HepG2 (cell line): ENCODE measurements around the gene SMARCA4. TPM values are rescaled to one million over a fixed set of nuclear protein-coding genes. Genes with fewer than 3 reads are reported as not detected.

ENCODE experiments used
- AGO2 ChIP-seq: fragments of 200-400 bp; formaldehyde crosslinking; optimal IDR thresholded peaks from 2 replicates; pipeline ENCODE3; 2017; ENCODE audit warnings: mild to moderate bottlenecking, low read depth, low read length, moderate library complexity
- ARID2 ChIP-seq: sonication (generic); formaldehyde crosslinking; IDR thresholded peaks from 2 replicates; pipeline ENCODE4 v1.8.1; 2022; ENCODE audit warnings: mild to moderate bottlenecking, missing genetic modification reagents, borderline replicate concordance
- ARNT2 ChIP-seq: sonication (generic); formaldehyde crosslinking; IDR thresholded peaks from 2 replicates; pipeline ENCODE4 v1.8.0; 2022; ENCODE audit warnings: mild to moderate bottlenecking, low read depth, missing genetic modification reagents, moderate library complexity
- DBP ChIP-seq: sonication (generic); formaldehyde crosslinking; IDR thresholded peaks from 2 replicates; pipeline ENCODE4 v1.4.0; 2020; ENCODE audit warnings: missing genetic modification reagents; ENCODE audit errors: not compliant biosample characterization
- ETV5 ChIP-seq: IDR thresholded peaks from 2 replicates; pipeline ENCODE4 v1.6.1; 2018; ENCODE audit warnings: missing biosample characterization, missing genetic modification reagents, inconsistent platforms, borderline replicate concordance
- FOXP1 ChIP-seq, 2 experiments: fragments of 450-650 bp in 1 of 2; IDR thresholded peaks; 2 replicates each; pipeline ENCODE4 v1.6.1; 2017 to 2018; ENCODE audit warnings: antibody characterized with exemption in 1 of 2
- HNRNPH1 ChIP-seq: fragments of 200-400 bp; formaldehyde crosslinking; optimal IDR thresholded peaks from 2 replicates; pipeline ENCODE3; 2017; ENCODE audit warnings: mild to moderate bottlenecking, low read depth, low read length
- HNRNPLL ChIP-seq: fragments of 200-400 bp; formaldehyde crosslinking; IDR thresholded peaks from 2 replicates; pipeline ENCODE4 v1.6.1; 2017; ENCODE audit warnings: mild to moderate bottlenecking, low read depth, low read length; ENCODE audit not compliant: poor library complexity, severe bottlenecking
- MEIS2 ChIP-seq: sonication (generic); formaldehyde crosslinking; IDR thresholded peaks from 2 replicates; pipeline ENCODE4 v1.9.0; 2021; ENCODE audit warnings: mild to moderate bottlenecking, missing genetic modification reagents
- NR2C2 ChIP-seq: sonication (generic); formaldehyde crosslinking; IDR thresholded peaks from 2 replicates; pipeline ENCODE4 v1.4.0; 2020; ENCODE audit warnings: missing genetic modification reagents, mild to moderate bottlenecking, moderate library complexity, borderline replicate concordance
- PHF21A ChIP-seq: sonication (generic); formaldehyde crosslinking; IDR thresholded peaks from 2 replicates; pipeline ENCODE4 v1.5.0; 2020; ENCODE audit warnings: mild to moderate bottlenecking, missing genetic modification reagents
- PHF8 ChIP-seq: sonication (generic); formaldehyde crosslinking; IDR thresholded peaks from 2 replicates; pipeline ENCODE4 v1.5.0; 2020; ENCODE audit warnings: missing genetic modification reagents
- POLR2AphosphoS5 ChIP-seq: IDR thresholded peaks from 2 replicates; pipeline ENCODE4 v1.6.1; 2012; ENCODE audit warnings: low read depth, low read length
- SMAD3 ChIP-seq: sonication (generic); formaldehyde crosslinking; IDR thresholded peaks from 2 replicates; pipeline ENCODE4 v1.4.0; 2020; ENCODE audit warnings: missing genetic modification reagents
- XRCC5 ChIP-seq: fragments of 200-400 bp; formaldehyde crosslinking; optimal IDR thresholded peaks from 2 replicates; pipeline ENCODE3; 2017; ENCODE audit warnings: mild to moderate bottlenecking, low read length
- ZMYM2 ChIP-seq: sonication (generic); formaldehyde crosslinking; IDR thresholded peaks from 2 replicates; pipeline ENCODE4 v1.8.0; 2022; ENCODE audit warnings: mild to moderate bottlenecking, missing genetic modification reagents
- ZNF124 ChIP-seq: sonication (generic); formaldehyde crosslinking; IDR thresholded peaks from 2 replicates; pipeline ENCODE4 v1.4.0; 2020; ENCODE audit warnings: missing genetic modification reagents
- ZNF431 ChIP-seq: sonication (generic); formaldehyde crosslinking; IDR thresholded peaks from 2 replicates; pipeline ENCODE4 v1.9.0; 2022; ENCODE audit warnings: missing genetic modification reagents, low read depth, mild to moderate bottlenecking, borderline replicate concordance
- ZNF556 ChIP-seq: sonication (generic); formaldehyde crosslinking; IDR thresholded peaks from 2 replicates; pipeline ENCODE4 v1.4.0; 2020; ENCODE audit warnings: mild to moderate bottlenecking, missing genetic modification reagents, borderline replicate concordance
- ZNF776 ChIP-seq: sonication (generic); formaldehyde crosslinking; IDR thresholded peaks from 2 replicates; pipeline ENCODE4 v1.4.0; 2020; ENCODE audit warnings: mild to moderate bottlenecking, missing genetic modification reagents
- ZNF800 ChIP-seq: sonication (generic); formaldehyde crosslinking; IDR thresholded peaks from 2 replicates; pipeline ENCODE4 v1.4.0; 2020; ENCODE audit warnings: missing genetic modification reagents
- ZNF878 ChIP-seq: sonication (generic); formaldehyde crosslinking; IDR thresholded peaks from 2 replicates; pipeline ENCODE4 v1.8.1; 2023; ENCODE audit warnings: mild to moderate bottlenecking, missing genetic modification reagents, moderate library complexity
- polyA plus RNA-seq, 8 experiments: library from polyadenylated mRNA; depleted of rRNA in 3 of 8; stranded (reverse) in 7 of 8; unstranded in 1 of 8; fragments of >200 nt; fragmentation: Illumina TruSeq in 4 of 8; extraction: Trizol in 4 of 8; gene quantifications; 2 replicates each; pipeline versions ENCODE4 v1.2.1 to v1.2.3, GENCODE V29; 2011 to 2016; ENCODE audit warnings: low read depth in 4 of 8, missing spikeins in 1 of 8, mixed read lengths in 1 of 8; ENCODE audit not compliant: insufficient read depth in 1 of 8
- total RNA-seq, 5 experiments: library from RNA; depleted of rRNA; stranded (reverse); fragments of >200 nt; fragmentation: Illumina TruSeq; extraction: Trizol; gene quantifications; 2 replicates each; pipeline ENCODE4 v1.2.3, GENCODE V29; 2016; ENCODE audit warnings: low read depth in 1 of 5
- TF ChIP-seq, protein P1 (sequence below): sonication (generic); formaldehyde crosslinking; IDR thresholded peaks from 2 replicates; pipeline ENCODE4; 2020; ENCODE audit warnings: missing genetic modification reagents, mild to moderate bottlenecking, borderline replicate concordance

SMARCA4 gene
- total and polyA plus RNA-seq, 2 of the 13 experiments (the other 11 are each of a cell fraction or from before 2014, with no cell fraction given) = 25.4 to 45.9 TPM

DNA sequence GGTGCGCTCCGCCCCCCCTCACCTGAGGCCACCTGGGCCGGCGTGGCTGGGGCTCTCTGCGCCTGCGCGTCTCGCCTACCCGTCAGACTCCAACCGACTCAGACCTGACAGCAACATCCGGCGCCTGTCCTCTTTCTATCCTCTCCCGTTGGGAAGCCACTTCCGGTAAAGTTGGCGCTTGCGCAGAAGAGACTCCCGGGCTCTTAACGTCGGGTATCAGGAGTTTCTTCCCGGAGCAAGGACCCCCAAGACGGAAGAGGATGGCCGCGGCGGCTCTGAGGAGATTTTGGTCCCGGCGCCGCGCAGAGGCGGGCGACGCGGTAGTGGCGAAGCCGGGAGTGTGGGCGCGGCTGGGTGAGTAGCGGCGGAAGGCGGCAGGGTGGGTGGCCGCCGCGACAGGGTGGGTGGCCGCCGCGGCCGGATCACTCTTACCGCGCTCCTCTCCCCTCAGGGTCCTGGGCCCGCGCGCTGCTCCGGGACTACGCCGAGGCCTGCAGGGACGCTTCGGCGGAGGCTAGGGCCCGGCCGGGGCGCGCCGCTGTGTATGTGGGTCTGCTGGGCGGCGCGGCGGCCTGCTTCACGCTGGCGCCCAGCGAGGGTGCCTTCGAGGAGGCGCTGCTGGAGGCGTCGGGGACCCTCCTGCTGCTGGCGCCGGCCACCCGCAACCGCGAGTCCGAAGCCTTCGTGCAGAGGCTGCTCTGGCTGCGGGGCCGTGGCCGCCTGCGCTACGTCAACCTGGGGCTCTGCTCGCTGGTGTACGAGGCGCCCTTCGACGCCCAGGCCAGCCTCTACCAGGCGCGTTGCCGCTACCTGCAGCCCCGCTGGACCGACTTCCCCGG lies 32.0 kb upstream of the SMARCA4 start, which contains the start of the genes TIMM29 and YIPF2 (continued):
- TF ChIP-seq ZNF800 (CRISPR knock-in tag) (peak; percentile 54; the same call in 1 of the 2 replicates), HNRNPH1 (no peak), XRCC5 (peak; percentile 98), ZNF124 (CRISPR knock-in tag) (peak; percentile 46; the same call in 1 of the 2 replicates), ZMYM2 (CRISPR knock-in tag) (0 out of 2 replicates have a peak, but pooled peaks have one; percentile 9), SMAD3 (CRISPR knock-in tag) (peak; percentile 91), ZNF776 (CRISPR knock-in tag) (peak; percentile 53; the same call in 1 of the 2 replicates), ARNT2 (CRISPR knock-in tag) (peak; percentile 78), ZNF556 (CRISPR knock-in tag) (peak; percentile 86; the same call in 1 of the 2 replicates), ARID2 (CRISPR knock-in tag) (0 out of 2 replicates have a peak, but pooled peaks have one; percentile 66), MEIS2 (peak; percentile 83), DBP (peak; percentile 14), NR2C2 (CRISPR knock-in tag) (peak; percentile 70; the same call in 1 of the 2 replicates), ZNF878 (CRISPR knock-in tag) (peak; percentile 61; the same call in 1 of the 2 replicates), ETV5 (CRISPR knock-in tag) (peak; percentile 61; the same call in 1 of the 2 replicates), PHF8 (peak; percentile 93), POLR2AphosphoS5 (peak; percentile 77), FOXP1 (IDR thresholded peaks at IDR 0.05) (no peak), FOXP1 (CRISPR knock-in tag; IDR thresholded peaks at IDR 0.05) (no peak), AGO2 (peak; percentile 44), PHF21A (CRISPR knock-in tag) (peak; percentile 59; the same call in 1 of the 2 replicates), ZNF431 (CRISPR knock-in tag) (peak; percentile 60; the same call in 1 of the 2 replicates), HNRNPLL (peak; percentile 47)
- TF ChIP-seq, protein P1, sequence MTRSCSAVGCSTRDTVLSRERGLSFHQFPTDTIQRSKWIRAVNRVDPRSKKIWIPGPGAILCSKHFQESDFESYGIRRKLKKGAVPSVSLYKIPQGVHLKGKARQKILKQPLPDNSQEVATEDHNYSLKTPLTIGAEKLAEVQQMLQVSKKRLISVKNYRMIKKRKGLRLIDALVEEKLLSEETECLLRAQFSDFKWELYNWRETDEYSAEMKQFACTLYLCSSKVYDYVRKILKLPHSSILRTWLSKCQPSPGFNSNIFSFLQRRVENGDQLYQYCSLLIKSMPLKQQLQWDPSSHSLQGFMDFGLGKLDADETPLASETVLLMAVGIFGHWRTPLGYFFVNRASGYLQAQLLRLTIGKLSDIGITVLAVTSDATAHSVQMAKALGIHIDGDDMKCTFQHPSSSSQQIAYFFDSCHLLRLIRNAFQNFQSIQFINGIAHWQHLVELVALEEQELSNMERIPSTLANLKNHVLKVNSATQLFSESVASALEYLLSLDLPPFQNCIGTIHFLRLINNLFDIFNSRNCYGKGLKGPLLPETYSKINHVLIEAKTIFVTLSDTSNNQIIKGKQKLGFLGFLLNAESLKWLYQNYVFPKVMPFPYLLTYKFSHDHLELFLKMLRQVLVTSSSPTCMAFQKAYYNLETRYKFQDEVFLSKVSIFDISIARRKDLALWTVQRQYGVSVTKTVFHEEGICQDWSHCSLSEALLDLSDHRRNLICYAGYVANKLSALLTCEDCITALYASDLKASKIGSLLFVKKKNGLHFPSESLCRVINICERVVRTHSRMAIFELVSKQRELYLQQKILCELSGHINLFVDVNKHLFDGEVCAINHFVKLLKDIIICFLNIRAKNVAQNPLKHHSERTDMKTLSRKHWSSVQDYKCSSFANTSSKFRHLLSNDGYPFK = peak; percentile 80; the same call in 1 of the 2 replicates
